Stimulated activated CD4-positive, alpha-beta T cell treated with anti-CD3 and anti-CD28 coated beads, Interleukin-2, amount 100 ng/mL, for 4 hours (primary cell): ENCODE results near the gene CACNA1D.
"Not testable (repeated sequence)": the region's sequence is repeated elsewhere in the genome, so short reads cannot be mapped to it uniquely, and the experiment has no call there.

ENCODE experiments used
- DNase-seq: peaks from one replicate; pipeline ENCODE4 v3.0.0-alpha.2; 2020; ENCODE audit warnings: low read depth

CACNA1D gene

GRCh38 chr3:53617893-53618523 is 123.6 kb downstream of the CACNA1D start:
- DNase-seq, result no peak

GRCh38 chr3:53618524-53618906 is 124.1 kb downstream of the CACNA1D start:
- no peak for DNase-seq

GRCh38 chr3:53618936-53619335 is 124.5 kb downstream of the CACNA1D start:
- DNase-seq, result no peak

GRCh38 chr3:53624061-53624857 is 129.8 kb downstream of the CACNA1D start:
- no peak for DNase-seq

- no peak for DNase-seq
These were observed 132.5 kb downstream of the CACNA1D start for GRCh38 chr3:53626876-53627275.

- no peak for DNase-seq
These were observed 134.4 kb downstream of the CACNA1D start for GRCh38 chr3:53628536-53629401.

GRCh38 chr3:53629402-53629723 is 135.0 kb downstream of the CACNA1D start:
- no peak for DNase-seq

GRCh38 chr3:53630547-53630946 is 136.1 kb downstream of the CACNA1D start:
- no peak for DNase-seq

GRCh38 chr3:53633197-53633787 is 138.9 kb downstream of the CACNA1D start:
- no peak for DNase-seq

GRCh38 chr3:53635041-53635440 is 140.6 kb downstream of the CACNA1D start:
- no peak for DNase-seq

- DNase-seq, result not testable (repeated sequence)
These were observed 144.4 kb downstream of the CACNA1D start for GRCh38 chr3:53638806-53639205.

GRCh38 chr3:53641397-53641796 is 147.0 kb downstream of the CACNA1D start:
- DNase-seq, result no peak

GRCh38 chr3:53642211-53642610 is 147.8 kb downstream of the CACNA1D start:
- DNase-seq, result no peak

- no peak for DNase-seq
These were observed 149.3 kb downstream of the CACNA1D start for GRCh38 chr3:53643757-53644156.

GRCh38 chr3:53645754-53646153 is 151.3 kb downstream of the CACNA1D start:
- DNase-seq, result no peak

- no peak for DNase-seq
These were observed 152.3 kb downstream of the CACNA1D start for GRCh38 chr3:53646723-53647122.

- no peak for DNase-seq
These were observed 155.4 kb downstream of the CACNA1D start for GRCh38 chr3:53649816-53650215.

- no peak for DNase-seq
These were observed 156.0 kb downstream of the CACNA1D start for GRCh38 chr3:53650424-53650823.

- DNase-seq, result no peak
These were observed 156.7 kb downstream of the CACNA1D start for GRCh38 chr3:53650928-53651661.

- no peak for DNase-seq
These were observed 157.5 kb downstream of the CACNA1D start for GRCh38 chr3:53651927-53652326.

GRCh38 chr3:53657651-53658050 is 163.2 kb downstream of the CACNA1D start:
- no peak for DNase-seq
